ENCODE measurements around the gene SYT2.

The SYT2 gene

DNA sequence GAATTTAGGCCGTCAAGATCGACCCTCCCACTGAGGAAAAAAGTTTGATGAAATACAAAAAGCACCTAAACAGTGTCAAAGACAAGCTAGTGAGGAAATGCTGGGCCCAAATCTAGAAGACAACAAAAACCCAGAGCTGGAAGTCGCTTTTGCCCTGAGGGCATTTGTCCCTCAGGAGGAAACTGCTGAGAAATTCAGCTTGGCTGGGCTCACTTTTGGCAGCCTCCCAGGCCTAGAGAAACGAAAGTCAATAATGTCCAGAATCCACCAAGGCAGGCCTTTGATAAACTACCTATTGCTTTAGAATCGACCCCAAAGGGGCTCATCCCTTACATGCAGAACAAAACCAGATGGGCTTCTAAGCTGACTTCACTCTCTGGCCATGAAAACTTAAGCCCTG, 38.9 kb downstream of the SYT2 start:
- Histone ChIP-seq H3K4me3 (ENCODE audit: low read depth in 1 of 2, low read length in 2 of 2) (no peak overlapping the region), H3K27me3 (ENCODE audit: control insufficient read depth in 1 of 2, insufficient read depth in 2 of 2, low read length in 2 of 2) (no peaks in the 10 kb centered on the region), H3K27ac (ENCODE audit: low read depth, low read length) (no peak overlapping the region), H3K9ac (ENCODE audit: low read length) (no peak overlapping the region), H3K36me3 (ENCODE audit: insufficient read depth, low read length) (no peaks in the 10 kb centered on the region), H3K4me1 (ENCODE audit: insufficient read depth, low read length) (no peaks in the 10 kb centered on the region), H3K9me3 (ENCODE audit: low read length) (no peaks in the 10 kb centered on the region)

- H3K4me3 ChIP-seq (ENCODE audit: low read depth in 1 of 2, low read length in 2 of 2): no peak overlapping the region
- no peak overlapping the region for H3K27ac ChIP-seq (ENCODE audit: low read depth, low read length)
- no peaks in the 10 kb centered on the region for H3K4me1 ChIP-seq (ENCODE audit: insufficient read depth, low read length)
- no peaks in the 10 kb centered on the region for H3K9me3 ChIP-seq (ENCODE audit: low read length)
- no peaks in the 10 kb centered on the region for H3K36me3 ChIP-seq (ENCODE audit: insufficient read depth, low read length)
- H3K9ac ChIP-seq (ENCODE audit: low read length): no peak overlapping the region
- H3K27me3 ChIP-seq (ENCODE audit: control insufficient read depth in 1 of 2, insufficient read depth in 2 of 2, low read length in 2 of 2): peaks cover 4 to 26% of the 10 kb centered on the region in 2 donors
These were observed 44.8 kb downstream of the SYT2 start for GRCh38 chr1:202665417-202665816.

GRCh38 chr1:202664083-202664482, 46.2 kb downstream of the SYT2 start:
- no peaks in the 10 kb centered on the region for H3K4me1 ChIP-seq (ENCODE audit: insufficient read depth, low read length)
- no peak overlapping the region for H3K4me3 ChIP-seq (ENCODE audit: low read depth in 1 of 2, low read length in 2 of 2)
- H3K9ac ChIP-seq (ENCODE audit: low read length): no peak overlapping the region
- H3K9me3 ChIP-seq (ENCODE audit: low read length): no peaks in the 10 kb centered on the region
- peaks cover 4 to 26% of the 10 kb centered on the region in 2 donors for H3K27me3 ChIP-seq (ENCODE audit: control insufficient read depth in 1 of 2, insufficient read depth in 2 of 2, low read length in 2 of 2)
- H3K36me3 ChIP-seq (ENCODE audit: insufficient read depth, low read length): no peaks in the 10 kb centered on the region
- no peak overlapping the region for H3K27ac ChIP-seq (ENCODE audit: low read depth, low read length)

GRCh38 chr1:202663131-202663530, 47.1 kb downstream of the SYT2 start:
- no peaks in the 10 kb centered on the region for H3K4me1 ChIP-seq (ENCODE audit: insufficient read depth, low read length)
- no peak overlapping the region for H3K4me3 ChIP-seq (ENCODE audit: low read depth in 1 of 2, low read length in 2 of 2)
- H3K36me3 ChIP-seq (ENCODE audit: insufficient read depth, low read length): no peaks in the 10 kb centered on the region
- no peak overlapping the region for H3K9ac ChIP-seq (ENCODE audit: low read length)
- H3K27ac ChIP-seq (ENCODE audit: low read depth, low read length): no peak overlapping the region
- H3K9me3 ChIP-seq (ENCODE audit: low read length): no peaks in the 10 kb centered on the region
- peaks cover 4 to 29% of the 10 kb centered on the region in 2 donors for H3K27me3 ChIP-seq (ENCODE audit: control insufficient read depth in 1 of 2, insufficient read depth in 2 of 2, low read length in 2 of 2)

DNA sequence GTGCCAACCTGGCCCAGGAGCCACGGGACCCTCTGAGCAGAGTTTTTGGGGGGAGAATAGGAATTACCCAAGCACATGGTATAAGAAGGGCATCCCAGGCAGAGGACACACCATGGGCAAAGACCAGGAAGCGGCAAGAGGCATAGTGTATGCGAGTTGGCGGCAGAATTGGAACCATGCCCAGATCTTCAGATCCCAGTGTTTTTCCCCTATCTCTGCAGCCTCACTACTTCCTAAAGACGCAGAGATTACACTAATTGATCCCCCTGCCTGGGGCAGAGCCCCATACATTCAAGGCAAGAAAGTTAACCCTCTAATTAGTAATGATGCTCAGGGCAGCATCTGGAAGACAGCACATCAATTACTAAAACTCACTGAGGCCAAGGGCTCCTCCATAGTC, 48.2 kb downstream of the SYT2 start:
- H3K9me3 ChIP-seq (ENCODE audit: low read length): no peaks in the 10 kb centered on the region
- no peaks in the 10 kb centered on the region for H3K36me3 ChIP-seq (ENCODE audit: insufficient read depth, low read length)
- no peak overlapping the region for H3K4me3 ChIP-seq (ENCODE audit: low read depth in 1 of 2, low read length in 2 of 2)
- H3K27me3 ChIP-seq (ENCODE audit: control insufficient read depth in 1 of 2, insufficient read depth in 2 of 2, low read length in 2 of 2): peaks cover 4 to 35% of the 10 kb centered on the region in 2 donors
- no peaks in the 10 kb centered on the region for H3K4me1 ChIP-seq (ENCODE audit: insufficient read depth, low read length)
- no peak overlapping the region for H3K27ac ChIP-seq (ENCODE audit: low read depth, low read length)
- H3K9ac ChIP-seq (ENCODE audit: low read length): no peak overlapping the region

DNA sequence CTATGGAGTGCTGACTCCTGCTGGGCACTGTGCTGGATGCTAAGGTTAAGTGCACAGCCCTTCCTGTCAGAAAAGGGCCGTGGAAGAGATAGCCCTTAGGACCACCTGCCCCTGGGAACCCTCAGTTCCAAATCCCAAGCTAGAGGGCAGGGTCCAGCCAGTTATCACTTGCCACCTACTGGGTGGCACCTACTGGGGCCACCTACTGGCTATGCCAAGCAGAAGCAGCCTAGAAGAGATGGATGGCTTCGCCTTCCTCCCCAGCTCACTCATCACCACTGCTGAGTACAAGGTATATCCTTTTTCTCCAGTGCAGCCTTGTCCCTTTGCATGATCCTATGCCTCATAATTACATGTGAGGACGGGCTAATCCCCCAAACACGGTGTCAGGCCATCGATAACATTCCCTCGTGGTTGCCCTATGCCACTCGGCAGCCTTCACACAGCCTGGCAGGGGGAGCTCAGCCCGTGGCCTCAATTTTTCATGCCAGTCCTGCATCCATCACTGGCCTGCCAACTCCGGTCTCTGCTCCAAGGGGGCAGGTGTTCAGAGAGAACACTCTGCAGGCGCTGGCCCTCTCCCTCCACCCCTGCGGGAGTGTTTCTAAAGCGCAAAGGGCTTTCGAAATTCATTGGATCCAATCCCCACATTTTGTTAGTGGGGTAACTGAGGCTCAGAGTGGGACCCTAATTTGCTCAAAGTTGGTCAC, 49.0 kb downstream of the SYT2 start:
- Histone ChIP-seq H3K9ac (ENCODE audit: low read length) (no peak overlapping the region), H3K27me3 (ENCODE audit: control insufficient read depth in 1 of 2, insufficient read depth in 2 of 2, low read length in 2 of 2) (peaks cover 4 to 35% of the 10 kb centered on the region in 2 donors), H3K4me3 (ENCODE audit: low read depth in 1 of 2, low read length in 2 of 2) (no peak overlapping the region), H3K36me3 (ENCODE audit: insufficient read depth, low read length) (no peaks in the 10 kb centered on the region), H3K9me3 (ENCODE audit: low read length) (no peaks in the 10 kb centered on the region), H3K27ac (ENCODE audit: low read depth, low read length) (no peak overlapping the region), H3K4me1 (ENCODE audit: insufficient read depth, low read length) (no peaks in the 10 kb centered on the region)

GRCh38 chr1:202659974-202660373, 50.3 kb downstream of the SYT2 start:
- Histone ChIP-seq H3K27me3 (ENCODE audit: control insufficient read depth in 1 of 2, insufficient read depth in 2 of 2, low read length in 2 of 2) (peaks cover 4 to 44% of the 10 kb centered on the region in 2 donors), H3K4me1 (ENCODE audit: insufficient read depth, low read length) (no peaks in the 10 kb centered on the region), H3K27ac (ENCODE audit: low read depth, low read length) (no peak overlapping the region), H3K36me3 (ENCODE audit: insufficient read depth, low read length) (no peaks in the 10 kb centered on the region), H3K9me3 (ENCODE audit: low read length) (no peaks in the 10 kb centered on the region), H3K9ac (ENCODE audit: low read length) (no peak overlapping the region), H3K4me3 (ENCODE audit: low read depth in 1 of 2, low read length in 2 of 2) (no peak overlapping the region)

DNA sequence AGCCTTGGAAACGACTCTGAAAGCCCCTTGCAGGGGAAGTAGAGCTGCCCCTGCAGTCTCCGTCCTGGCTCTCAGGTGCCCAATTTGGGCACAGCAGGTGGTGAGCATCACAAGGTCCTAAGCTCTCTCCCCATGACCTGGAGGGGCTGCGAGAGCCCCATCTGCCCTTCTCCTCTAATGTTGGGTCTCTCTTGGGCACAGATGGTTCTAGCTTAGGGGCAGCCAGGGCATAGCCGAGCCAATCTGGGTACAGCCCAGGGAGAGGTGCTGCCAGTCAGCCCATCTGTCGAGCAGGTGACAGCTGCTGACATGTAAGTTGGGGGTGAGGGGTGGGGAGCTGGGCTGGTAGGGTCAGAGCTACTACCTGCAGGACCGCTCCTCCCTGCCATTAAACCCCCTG, 50.7 kb downstream of the SYT2 start:
- H3K27me3 ChIP-seq (ENCODE audit: control insufficient read depth in 1 of 2, insufficient read depth in 2 of 2, low read length in 2 of 2): peaks cover 4 to 44% of the 10 kb centered on the region in 2 donors
- H3K9ac ChIP-seq (ENCODE audit: low read length): no peak overlapping the region
- no peaks in the 10 kb centered on the region for H3K9me3 ChIP-seq (ENCODE audit: low read length)
- no peaks in the 10 kb centered on the region for H3K36me3 ChIP-seq (ENCODE audit: insufficient read depth, low read length)
- no peak overlapping the region for H3K27ac ChIP-seq (ENCODE audit: low read depth, low read length)
- no peaks in the 10 kb centered on the region for H3K4me1 ChIP-seq (ENCODE audit: insufficient read depth, low read length)
- H3K4me3 ChIP-seq (ENCODE audit: low read depth in 1 of 2, low read length in 2 of 2): no peak overlapping the region

GRCh38 chr1:202658769-202659168, 51.5 kb downstream of the SYT2 start:
- no peaks in the 10 kb centered on the region for H3K9me3 ChIP-seq (ENCODE audit: low read length)
- H3K36me3 ChIP-seq (ENCODE audit: insufficient read depth, low read length): no peaks in the 10 kb centered on the region
- H3K4me3 ChIP-seq (ENCODE audit: low read depth in 1 of 2, low read length in 2 of 2): no peak overlapping the region
- H3K4me1 ChIP-seq (ENCODE audit: insufficient read depth, low read length): no peaks in the 10 kb centered on the region
- H3K27me3 ChIP-seq (ENCODE audit: control insufficient read depth in 1 of 2, insufficient read depth in 2 of 2, low read length in 2 of 2): peaks cover 4 to 41% of the 10 kb centered on the region in 2 donors
- H3K9ac ChIP-seq (ENCODE audit: low read length): no peak overlapping the region
- no peak overlapping the region for H3K27ac ChIP-seq (ENCODE audit: low read depth, low read length)

GRCh38 chr1:202658251-202658759, 51.9 kb downstream of the SYT2 start:
- H3K4me3 ChIP-seq (ENCODE audit: low read depth in 1 of 2, low read length in 2 of 2): no peak overlapping the region
- peaks cover 3 to 37% of the 10 kb centered on the region in 2 donors for H3K27me3 ChIP-seq (ENCODE audit: control insufficient read depth in 1 of 2, insufficient read depth in 2 of 2, low read length in 2 of 2)
- H3K27ac ChIP-seq (ENCODE audit: low read depth, low read length): no peak overlapping the region
- no peaks in the 10 kb centered on the region for H3K4me1 ChIP-seq (ENCODE audit: insufficient read depth, low read length)
- H3K9me3 ChIP-seq (ENCODE audit: low read length): no peaks in the 10 kb centered on the region
- no peaks in the 10 kb centered on the region for H3K36me3 ChIP-seq (ENCODE audit: insufficient read depth, low read length)
- H3K9ac ChIP-seq (ENCODE audit: low read length): no peak overlapping the region

- Histone ChIP-seq H3K27me3 (ENCODE audit: control insufficient read depth in 1 of 2, insufficient read depth in 2 of 2, low read length in 2 of 2) (peaks cover 0 to 28% of the 10 kb centered on the region in 2 donors), H3K4me3 (ENCODE audit: low read depth in 1 of 2, low read length in 2 of 2) (no peak overlapping the region), H3K27ac (ENCODE audit: low read depth, low read length) (no peak overlapping the region), H3K4me1 (ENCODE audit: insufficient read depth, low read length) (no peaks in the 10 kb centered on the region), H3K36me3 (ENCODE audit: insufficient read depth, low read length) (no peaks in the 10 kb centered on the region), H3K9me3 (ENCODE audit: low read length) (no peaks in the 10 kb centered on the region), H3K9ac (ENCODE audit: low read length) (no peak overlapping the region)
These were observed 53.2 kb downstream of the SYT2 start for GRCh38 chr1:202656951-202657646.

All from muscle layer of colon (tissue), 2 donors.